HepG2 (cell line): ENCODE measurements around the gene TDRD10. TPM values are rescaled to one million over a fixed set of nuclear protein-coding genes. Genes with fewer than 3 reads are reported as not detected.

Experiments
- AGO2 ChIP-seq: fragments of 200-400 bp; formaldehyde crosslinking; optimal IDR thresholded peaks from 2 replicates; pipeline ENCODE3; 2017; ENCODE audit warnings: mild to moderate bottlenecking, low read depth, low read length, moderate library complexity
- AKNA ChIP-seq: sonication (generic); formaldehyde crosslinking; IDR thresholded peaks from 2 replicates; pipeline ENCODE4 v1.4.0; 2020; ENCODE audit warnings: missing genetic modification reagents, borderline replicate concordance
- ATF4 ChIP-seq, 2 experiments: fragments of 450-650 bp in 1 of 2; sonication (generic) in 1 of 2; formaldehyde crosslinking; IDR thresholded peaks; 2 replicates each; pipeline versions ENCODE4 v1.5.0 to v1.8.0; 2020 to 2022; ENCODE audit warnings: mild to moderate bottlenecking in 1 of 2, missing genetic modification reagents in 1 of 2
- CEBPG ChIP-seq: IDR thresholded peaks from 2 replicates; pipeline ENCODE4 v1.6.1; 2016
- FOSL2 ChIP-seq: sonication (generic); formaldehyde crosslinking; IDR thresholded peaks from 2 replicates; pipeline ENCODE4 v1.4.0; 2020; ENCODE audit warnings: missing genetic modification reagents
- FOXJ3 ChIP-seq: sonication (generic); formaldehyde crosslinking; IDR thresholded peaks from 2 replicates; pipeline ENCODE4 v1.4.0; 2020; ENCODE audit warnings: missing genetic modification reagents, mild to moderate bottlenecking, borderline replicate concordance
- GMEB2 ChIP-seq: IDR thresholded peaks from 2 replicates; pipeline ENCODE4 v1.6.1; 2016; ENCODE audit warnings: missing biosample characterization, missing genetic modification reagents, low read depth
- HNF4G ChIP-seq, 2 experiments: sonication (generic) in 1 of 2; formaldehyde crosslinking in 1 of 2; IDR thresholded peaks; 2 replicates each; pipeline versions ENCODE4 v1.4.0 to v1.6.1; 2011 to 2020; ENCODE audit warnings: borderline replicate concordance in 2 of 2, low read depth in 2 of 2, mild to moderate bottlenecking in 2 of 2, low read length in 1 of 2, missing genetic modification reagents in 1 of 2, moderate library complexity in 1 of 2
- IKZF5 ChIP-seq: IDR thresholded peaks from 2 replicates; pipeline ENCODE4 v1.6.1; 2018; ENCODE audit warnings: missing genetic modification reagents, mild to moderate bottlenecking, missing compliant biosample characterization
- RAD51 ChIP-seq: fragments of 450-650 bp; IDR thresholded peaks from 2 replicates; pipeline ENCODE4 v1.6.1; 2016; ENCODE audit warnings: borderline replicate concordance
- SOX6 ChIP-seq, 2 experiments: fragments of 450-650 bp in 1 of 2; sonication (generic) in 1 of 2; formaldehyde crosslinking in 1 of 2; IDR thresholded peaks; 2 replicates each; pipeline versions ENCODE4 v1.4.0 to v1.6.1; 2017 to 2020; ENCODE audit warnings: antibody characterized with exemption in 1 of 2, mild to moderate bottlenecking in 1 of 2, missing genetic modification reagents in 1 of 2
- TFDP2 ChIP-seq: sonication (generic); formaldehyde crosslinking; IDR thresholded peaks from 2 replicates; pipeline ENCODE4 v1.4.0; 2020; ENCODE audit warnings: missing genetic modification reagents
- ZNF543 ChIP-seq: sonication (generic); formaldehyde crosslinking; IDR thresholded peaks from 2 replicates; pipeline ENCODE4 v1.4.0; 2020; ENCODE audit warnings: mild to moderate bottlenecking, missing genetic modification reagents
- ZNF580 ChIP-seq: IDR thresholded peaks from 2 replicates; pipeline ENCODE4 v1.6.1; 2016; ENCODE audit warnings: low read depth, borderline replicate concordance
- ZNF619 ChIP-seq: sonication (generic); formaldehyde crosslinking; IDR thresholded peaks from 2 replicates; pipeline ENCODE4 v1.4.0; 2020; ENCODE audit warnings: mild to moderate bottlenecking, missing genetic modification reagents
- ZNF703 ChIP-seq: sonication (generic); formaldehyde crosslinking; IDR thresholded peaks from 2 replicates; pipeline ENCODE4 v1.5.1; 2020; ENCODE audit warnings: missing genetic modification reagents, mild to moderate bottlenecking, moderate library complexity, borderline replicate concordance
- ZNF772 ChIP-seq: sonication (generic); formaldehyde crosslinking; IDR thresholded peaks from 2 replicates; pipeline ENCODE4 v1.5.0; 2020; ENCODE audit warnings: mild to moderate bottlenecking, missing genetic modification reagents
- ZSCAN22 ChIP-seq: sonication (generic); formaldehyde crosslinking; IDR thresholded peaks from 2 replicates; pipeline ENCODE4 v1.4.0; 2020; ENCODE audit warnings: mild to moderate bottlenecking, missing genetic modification reagents
- polyA plus RNA-seq, 8 experiments: library from polyadenylated mRNA; depleted of rRNA in 3 of 8; stranded (reverse) in 7 of 8; unstranded in 1 of 8; fragments of >200 nt; fragmentation: Illumina TruSeq in 4 of 8; extraction: Trizol in 4 of 8; gene quantifications; 2 replicates each; pipeline versions ENCODE4 v1.2.1 to v1.2.3, GENCODE V29; 2011 to 2016; ENCODE audit warnings: low read depth in 4 of 8, missing spikeins in 1 of 8, mixed read lengths in 1 of 8; ENCODE audit not compliant: insufficient read depth in 1 of 8
- total RNA-seq, 5 experiments: library from RNA; depleted of rRNA; stranded (reverse); fragments of >200 nt; fragmentation: Illumina TruSeq; extraction: Trizol; gene quantifications; 2 replicates each; pipeline ENCODE4 v1.2.3, GENCODE V29; 2016; ENCODE audit warnings: low read depth in 1 of 5

Gene TDRD10
- total and polyA plus RNA-seq, 2 of the 13 experiments (the other 11 are each of a cell fraction or from before 2014, with no cell fraction given), result not detected

GRCh38 chr1:154469844-154470560, 32.0 kb upstream of the TDRD10 start (continued):
- TF ChIP-seq ZNF543 (CRISPR knock-in tag) (no peak), ZSCAN22 (no peak), GMEB2 (CRISPR knock-in tag) (no peak), ZNF703 (no peak), CEBPG (CRISPR knock-in tag) (peak; percentile 38; the same call in 1 of the 2 replicates), RAD51 (no peak), IKZF5 (CRISPR knock-in tag) (no peak), ZNF580 (CRISPR knock-in tag) (no peak), ZNF619 (no peak), ATF4 (CRISPR knock-in tag; IDR thresholded peaks at IDR 0.05) (0 out of 4 replicates have a peak, but pooled peaks of 1 of the 2 experiments have one; percentile 7), HNF4G (IDR thresholded peaks at IDR 0.05; ENCODE audit: borderline replicate concordance, low read depth, low read length) (no peak), HNF4G (CRISPR knock-in tag; IDR thresholded peaks at IDR 0.05; ENCODE audit: borderline replicate concordance, low read depth) (no peak), ZNF772 (CRISPR knock-in tag) (no peak), AGO2 (no peak), FOXJ3 (CRISPR knock-in tag) (no peak), AKNA (CRISPR knock-in tag) (peak; percentile 97; the same call in 1 of the 2 replicates), FOSL2 (CRISPR knock-in tag) (peak; percentile 40; the same call in 1 of the 2 replicates), TFDP2 (CRISPR knock-in tag) (no peak), SOX6 (IDR thresholded peaks at IDR 0.05) (no peak), SOX6 (CRISPR knock-in tag; IDR thresholded peaks at IDR 0.05) (0 out of 2 replicates have a peak, but pooled peaks have one; percentile 19)
